Measurements from ENCODE around the gene KRT37. TPM values are rescaled to one million over a fixed set of nuclear protein-coding genes. Genes with fewer than 3 reads are reported as not detected.

Gene KRT37
- total RNA-seq, 1 donor from 2014 or later, result not detected

DNA sequence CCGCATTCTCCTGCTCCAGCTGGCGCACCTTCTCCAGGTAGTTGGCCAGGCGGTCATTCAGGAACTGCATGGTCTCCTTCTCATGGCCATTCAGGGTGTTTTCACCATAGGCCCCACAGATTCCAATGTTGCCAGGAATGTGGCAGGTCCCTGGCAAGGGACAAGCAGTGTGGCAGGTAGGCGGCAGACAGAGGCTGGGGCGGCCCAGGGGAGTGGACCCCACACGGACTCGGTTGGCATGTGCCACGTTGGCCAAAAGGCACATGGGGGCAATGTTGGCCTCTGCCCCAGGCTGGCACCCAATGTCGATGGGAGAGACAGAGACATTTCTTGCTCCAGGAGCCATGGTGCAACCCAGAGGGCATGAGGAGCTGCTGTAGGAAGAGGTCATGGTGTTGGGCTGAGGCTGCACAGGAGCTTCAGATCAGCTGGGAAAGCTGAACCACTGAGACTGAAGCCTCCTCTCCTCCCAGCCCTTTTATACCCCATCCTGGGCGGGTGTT lies 16.2 kb upstream of the KRT37 start, which contains the start of gene KRT38:
KRT38 (minus strand) TSS at position 453 of the 503 bp plus-strand sequence; CDS start at position 391, 62 bp downstream.
- TF ChIP-seq, protein P1, sequence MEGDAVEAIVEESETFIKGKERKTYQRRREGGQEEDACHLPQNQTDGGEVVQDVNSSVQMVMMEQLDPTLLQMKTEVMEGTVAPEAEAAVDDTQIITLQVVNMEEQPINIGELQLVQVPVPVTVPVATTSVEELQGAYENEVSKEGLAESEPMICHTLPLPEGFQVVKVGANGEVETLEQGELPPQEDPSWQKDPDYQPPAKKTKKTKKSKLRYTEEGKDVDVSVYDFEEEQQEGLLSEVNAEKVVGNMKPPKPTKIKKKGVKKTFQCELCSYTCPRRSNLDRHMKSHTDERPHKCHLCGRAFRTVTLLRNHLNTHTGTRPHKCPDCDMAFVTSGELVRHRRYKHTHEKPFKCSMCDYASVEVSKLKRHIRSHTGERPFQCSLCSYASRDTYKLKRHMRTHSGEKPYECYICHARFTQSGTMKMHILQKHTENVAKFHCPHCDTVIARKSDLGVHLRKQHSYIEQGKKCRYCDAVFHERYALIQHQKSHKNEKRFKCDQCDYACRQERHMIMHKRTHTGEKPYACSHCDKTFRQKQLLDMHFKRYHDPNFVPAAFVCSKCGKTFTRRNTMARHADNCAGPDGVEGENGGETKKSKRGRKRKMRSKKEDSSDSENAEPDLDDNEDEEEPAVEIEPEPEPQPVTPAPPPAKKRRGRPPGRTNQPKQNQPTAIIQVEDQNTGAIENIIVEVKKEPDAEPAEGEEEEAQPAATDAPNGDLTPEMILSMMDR (IDR thresholded peaks at IDR 0.05), result no peak
- TF ChIP-seq POLR2AphosphoS5 (IDR thresholded peaks at IDR 0.05; ENCODE audit: insufficient read depth in 1 of 2, low read depth in 1 of 2), result no peak
- no peak for TF ChIP-seq POLR2A (IDR thresholded peaks at IDR 0.05)
- Histone ChIP-seq H3K4me3 (no peak within 1 kb of the TSS), H3K36me3 (no peaks in the 10 kb centered on the region), H3K4me1 (no peaks in the 10 kb centered on the region), H3K9me3 (no peaks in the 10 kb centered on the region), H3K27ac (no peak within 1 kb of the TSS), H3K27me3 (no peaks in the 10 kb centered on the region)
- intact Hi-C loops (cut with DNase I), result no loop called here
- DNase-seq (ENCODE audit: extremely low spot score in 2 of 2), result no peak

DNA sequence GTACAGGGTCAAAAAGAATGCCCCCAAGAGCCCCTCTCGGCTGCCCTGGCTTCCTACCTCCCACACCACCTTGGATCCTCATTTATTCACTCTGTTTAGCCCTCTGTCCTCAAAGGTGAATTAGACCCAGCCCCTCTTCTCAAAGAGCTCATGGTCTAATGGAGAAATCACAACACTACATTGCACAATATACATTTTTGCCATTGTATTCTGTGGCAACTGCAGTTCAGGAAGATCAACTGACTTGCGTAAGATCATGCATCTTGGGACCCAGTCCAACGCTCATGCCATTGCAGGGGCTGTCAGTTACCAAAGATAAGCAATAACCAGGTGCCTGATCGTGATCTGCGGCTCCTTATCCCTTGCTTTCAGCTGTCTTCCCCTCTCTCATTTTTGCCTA lies 15.0 kb upstream of the KRT37 start:
- no peaks in the 10 kb centered on the region for H3K36me3 ChIP-seq
- no peak overlapping the region for H3K4me3 ChIP-seq
- no peaks in the 10 kb centered on the region for H3K27me3 ChIP-seq
- TF ChIP-seq POLR2A (IDR thresholded peaks at IDR 0.05) (no peak), POLR2AphosphoS5 (IDR thresholded peaks at IDR 0.05; ENCODE audit: insufficient read depth in 1 of 2, low read depth in 1 of 2) (no peak)
- TF ChIP-seq, protein P1 (IDR thresholded peaks at IDR 0.05), result no peak
- DNase-seq (ENCODE audit: extremely low spot score in 2 of 2), result no peak
- H3K27ac ChIP-seq, result no peak overlapping the region
- H3K4me1 ChIP-seq, result peaks cover under 1% of the 10 kb centered on the region
- no peaks in the 10 kb centered on the region for H3K9me3 ChIP-seq
- intact Hi-C loops (cut with DNase I), result no loop called here

DNA sequence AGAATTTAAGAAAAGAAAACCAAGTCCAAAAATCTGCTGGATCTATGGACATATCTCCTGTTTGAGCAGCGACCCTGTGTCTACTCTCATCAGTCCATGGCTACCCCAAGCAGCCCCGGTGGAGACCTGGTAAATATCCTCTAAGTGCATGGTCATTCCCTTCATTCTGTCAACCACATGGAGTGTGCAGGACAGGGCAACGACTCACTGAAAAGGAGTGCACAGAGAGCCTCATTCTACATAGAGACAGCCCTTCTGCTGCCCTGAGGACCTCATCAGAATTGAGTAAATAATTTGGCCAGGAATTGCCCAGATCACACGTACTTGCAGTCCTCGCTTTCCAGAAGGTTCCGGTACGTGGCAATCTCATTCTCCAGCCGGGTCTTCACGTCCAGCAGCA lies 13.4 kb upstream of the KRT37 start:
- H3K4me1 ChIP-seq, result peaks cover 9% of the 10 kb centered on the region
- H3K9me3 ChIP-seq, result no peaks in the 10 kb centered on the region
- no peak for DNase-seq (ENCODE audit: extremely low spot score in 2 of 2)
- H3K36me3 ChIP-seq, result no peaks in the 10 kb centered on the region
- TF ChIP-seq POLR2AphosphoS5 (IDR thresholded peaks at IDR 0.05; ENCODE audit: insufficient read depth in 1 of 2, low read depth in 1 of 2) (no peak), POLR2A (IDR thresholded peaks at IDR 0.05) (no peak)
- TF ChIP-seq, protein P1 (IDR thresholded peaks at IDR 0.05), result no peak
- H3K27me3 ChIP-seq, result no peaks in the 10 kb centered on the region
- intact Hi-C loops (cut with DNase I), result no loop called here
- no peak overlapping the region for H3K27ac ChIP-seq
- H3K4me3 ChIP-seq, result no peak overlapping the region

DNA sequence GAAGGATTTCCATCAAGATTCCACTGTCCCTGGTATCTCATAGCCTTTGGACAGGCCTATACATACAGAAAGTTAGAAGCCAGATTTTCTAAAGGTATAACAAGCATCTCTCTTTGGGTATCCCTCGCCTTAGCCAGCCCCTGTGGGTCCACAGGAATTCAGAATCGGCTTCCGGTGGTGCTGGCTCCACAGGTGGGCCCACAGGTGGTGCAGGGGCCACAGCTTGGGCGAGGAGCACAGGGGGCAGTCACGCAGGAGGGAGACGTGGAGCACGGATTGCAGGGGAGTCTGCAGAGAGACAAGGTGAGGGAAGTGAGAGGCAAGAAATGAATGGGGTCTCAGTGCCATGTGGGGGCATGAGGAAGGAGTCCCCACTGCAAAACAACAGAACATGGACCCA lies 12.9 kb upstream of the KRT37 start:
- Histone ChIP-seq H3K27me3 (no peaks in the 10 kb centered on the region), H3K4me3 (no peak overlapping the region), H3K27ac (no peak overlapping the region), H3K9me3 (no peaks in the 10 kb centered on the region), H3K4me1 (peaks cover 9% of the 10 kb centered on the region), H3K36me3 (no peaks in the 10 kb centered on the region)
- intact Hi-C loops (cut with DNase I), result no loop called here
- no peak for DNase-seq (ENCODE audit: extremely low spot score in 2 of 2)
- TF ChIP-seq POLR2A (IDR thresholded peaks at IDR 0.05) (no peak), POLR2AphosphoS5 (IDR thresholded peaks at IDR 0.05; ENCODE audit: insufficient read depth in 1 of 2, low read depth in 1 of 2) (no peak)
- TF ChIP-seq, protein P1 (IDR thresholded peaks at IDR 0.05), result no peak

DNA sequence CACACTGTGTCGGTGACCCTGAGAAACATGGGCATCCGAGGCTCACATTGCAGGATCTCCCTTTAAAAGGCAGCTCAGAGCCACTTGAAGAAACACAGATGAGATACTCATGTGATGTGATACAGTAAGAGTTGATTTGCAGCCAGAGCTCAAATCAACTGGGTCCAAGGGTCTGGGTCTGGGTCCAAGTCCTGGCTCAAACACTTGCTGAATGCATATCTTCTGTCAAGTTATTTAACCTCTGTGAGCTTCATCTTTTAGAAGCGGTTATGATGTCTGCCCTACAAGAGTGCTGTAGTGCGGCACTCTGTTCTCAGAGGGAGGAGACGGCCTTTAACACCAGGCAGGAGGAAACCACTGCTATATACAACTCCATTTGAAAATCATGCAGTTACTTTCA lies 10.0 kb upstream of the KRT37 start:
- no peak overlapping the region for H3K4me3 ChIP-seq
- TF ChIP-seq POLR2AphosphoS5 (IDR thresholded peaks at IDR 0.05; ENCODE audit: insufficient read depth in 1 of 2, low read depth in 1 of 2), result no peak
- TF ChIP-seq POLR2A (IDR thresholded peaks at IDR 0.05), result no peak
- TF ChIP-seq, protein P1 (IDR thresholded peaks at IDR 0.05), result no peak
- no peaks in the 10 kb centered on the region for H3K36me3 ChIP-seq
- H3K27ac ChIP-seq, result no peak overlapping the region
- no peaks in the 10 kb centered on the region for H3K9me3 ChIP-seq
- peaks cover 9% of the 10 kb centered on the region for H3K4me1 ChIP-seq
- no peaks in the 10 kb centered on the region for H3K27me3 ChIP-seq
- intact Hi-C loops (cut with DNase I), result no loop called here
- DNase-seq (ENCODE audit: extremely low spot score in 2 of 2), result no peak
